K562 (cell line): Measurements from ENCODE around the gene LRRC25. TPM values are rescaled to one million over a fixed set of nuclear protein-coding genes. Genes with fewer than 3 reads are reported as not detected.

ENCODE experiments used
- E2F4 ChIP-seq: sonication (generic); formaldehyde crosslinking; IDR thresholded peaks from 2 replicates; pipeline ENCODE4 v1.8.0; 2022; ENCODE audit warnings: mild to moderate bottlenecking, low read depth, missing genetic modification reagents
- E2F5 ChIP-seq: sonication (generic); formaldehyde crosslinking; IDR thresholded peaks from 2 replicates; pipeline ENCODE4 v1.8.0; 2022; ENCODE audit warnings: mild to moderate bottlenecking, missing genetic modification reagents
- FOXK2 ChIP-seq, 2 experiments: fragments of 450-650 bp; IDR thresholded peaks in 1 of 2; conservative IDR thresholded peaks in 1 of 2; 2 replicates each; pipeline ENCODE4 v1.6.1; 2016; ENCODE audit warnings: low read depth in 2 of 2, mild to moderate bottlenecking in 1 of 2
- IFI16 ChIP-seq: fragments of 250-450 bp; sonication (Bioruptor Pico); IDR thresholded peaks from 2 replicates; pipeline ENCODE4 v2.1.2; 2022; ENCODE audit warnings: mild to moderate bottlenecking, inconsistent platforms
- MED1 ChIP-seq: sonication (generic); formaldehyde crosslinking; IDR thresholded peaks from 2 replicates; pipeline ENCODE4 v1.8.1; 2023; ENCODE audit warnings: missing genetic modification reagents, borderline replicate concordance
- MIER1 ChIP-seq: fragments of 450-650 bp; IDR thresholded peaks from 2 replicates; pipeline ENCODE4 v1.6.1; 2016; ENCODE audit warnings: antibody characterized with exemption, mild to moderate bottlenecking, low read depth
- NFXL1 ChIP-seq: fragments of 450-650 bp; formaldehyde crosslinking; IDR thresholded peaks from 2 replicates; pipeline ENCODE4 v1.4.0; 2021; ENCODE audit warnings: mild to moderate bottlenecking
- PHF21A ChIP-seq: fragments of 450-650 bp; IDR thresholded peaks from 2 replicates; pipeline ENCODE4 v1.6.1; 2017; ENCODE audit warnings: low read depth, borderline replicate concordance
- PTBP1 ChIP-seq: fragments of 200-400 bp; formaldehyde crosslinking; IDR thresholded peaks from 2 replicates; pipeline ENCODE4 v1.6.1; 2017; ENCODE audit warnings: low read depth, low read length
- SNIP1 ChIP-seq: fragments of 450-650 bp; IDR thresholded peaks from 2 replicates; pipeline ENCODE4 v1.7.1; 2017; ENCODE audit warnings: low read depth, mild to moderate bottlenecking
- SRSF1 ChIP-seq: fragments of 200-400 bp; formaldehyde crosslinking; IDR thresholded peaks from 2 replicates; pipeline ENCODE4 v1.6.1; 2017; ENCODE audit warnings: mild to moderate bottlenecking, low read depth, low read length, moderate library complexity
- TSHZ1 ChIP-seq: fragments of 250-450 bp; sonication (Bioruptor Pico); IDR thresholded peaks from 2 replicates; pipeline ENCODE4 v1.4.0; 2020; ENCODE audit warnings: mild to moderate bottlenecking, moderate library complexity
- ZFP30 ChIP-seq: fragments of 250-450 bp; sonication (Bioruptor Pico); IDR thresholded peaks from 2 replicates; pipeline ENCODE4 v1.8.0; 2022; ENCODE audit warnings: moderate library complexity, mild to moderate bottlenecking, inconsistent platforms, borderline replicate concordance
- polyA plus RNA-seq, 8 experiments: library from polyadenylated mRNA; depleted of rRNA in 4 of 8; stranded (reverse) in 5 of 8; unstranded in 3 of 8; fragments of >200 nt; fragmentation: Nextera tagmentation in 2 of 8; fragmentation: Illumina TruSeq in 1 of 8; extraction: Ambion mirVana in 2 of 8; extraction: Trizol in 1 of 8; gene quantifications; 2 replicates each; pipeline versions ENCODE4 v1.2.1 to v1.2.3, GENCODE V29; 2011 to 2014; ENCODE audit warnings: inconsistent platforms in 1 of 8, missing spikeins in 1 of 8
- total RNA-seq, 7 experiments: library from RNA; depleted of rRNA in 6 of 7; stranded (reverse); fragments of >200 nt in 6 of 7; fragmentation: Illumina TruSeq in 2 of 7; extraction: Trizol in 2 of 7; gene quantifications; 2 replicates each; pipeline versions ENCODE4 v1.2.1 to v1.2.3, GENCODE V29; 2011 to 2021; ENCODE audit warnings: low replicate concordance in 1 of 7
- TF ChIP-seq, protein P1 (sequence below): fragments of 450-650 bp; IDR thresholded peaks from 2 replicates; pipeline ENCODE4 v1.6.1; 2017; ENCODE audit warnings: antibody characterized with exemption, mild to moderate bottlenecking
- TF ChIP-seq, protein P2 (sequence below): sonication (generic); formaldehyde crosslinking; IDR thresholded peaks from 2 replicates; pipeline ENCODE4 v1.8.0; 2022; ENCODE audit warnings: mild to moderate bottlenecking, missing genetic modification reagents

The LRRC25 gene
- total and polyA plus RNA-seq, 9 of the 15 experiments (the other 6 are each of a cell fraction or from before 2014, with no cell fraction given) = 0.07 to 0.36 (median 0.10) TPM; not detected in 3

DNA sequence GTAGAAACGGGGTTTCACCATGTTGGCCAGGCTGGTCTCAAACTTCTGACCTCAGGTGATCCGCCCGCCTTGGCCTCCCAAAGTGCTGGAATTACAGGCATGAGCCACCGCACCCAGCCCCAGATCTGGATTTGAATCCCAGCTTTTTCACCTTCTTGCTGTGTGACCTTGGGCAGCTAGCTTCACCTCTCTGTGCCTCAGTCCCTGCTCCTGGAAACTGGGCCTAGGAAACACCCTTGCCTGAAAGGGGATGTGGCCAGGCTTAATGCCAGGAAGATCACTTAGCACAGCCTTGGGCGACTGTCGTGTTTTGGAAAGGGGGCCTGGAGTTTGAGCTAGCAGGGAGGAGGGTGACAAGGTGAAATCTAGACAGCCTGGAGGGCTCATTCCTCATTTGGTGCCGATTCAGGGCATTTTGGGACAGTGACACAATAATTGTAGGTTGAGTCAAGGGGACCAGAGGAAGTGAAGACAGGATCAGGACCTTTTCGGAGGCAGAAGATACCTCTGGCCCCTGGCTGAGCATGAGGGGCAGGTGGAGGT is 55.3 kb downstream of the LRRC25 start (continued):
- no peak for TF ChIP-seq TSHZ1 (CRISPR knock-in tag)
- no peak for TF ChIP-seq SRSF1
- TF ChIP-seq SNIP1 = no peak
- no peak for TF ChIP-seq IFI16 (CRISPR knock-in tag)
- TF ChIP-seq FOXK2 (conservative IDR thresholded peaks at IDR 0.05 in 1 of 2, IDR thresholded peaks at IDR 0.05 in 1 of 2; ENCODE audit: low read depth in 2 of 2) = no peak
- TF ChIP-seq E2F5 (CRISPR knock-in tag) = no peak
- TF ChIP-seq E2F4 (CRISPR knock-in tag) = 0 out of 2 replicates have a peak, but pooled peaks have one; percentile 23
- TF ChIP-seq, protein P1, sequence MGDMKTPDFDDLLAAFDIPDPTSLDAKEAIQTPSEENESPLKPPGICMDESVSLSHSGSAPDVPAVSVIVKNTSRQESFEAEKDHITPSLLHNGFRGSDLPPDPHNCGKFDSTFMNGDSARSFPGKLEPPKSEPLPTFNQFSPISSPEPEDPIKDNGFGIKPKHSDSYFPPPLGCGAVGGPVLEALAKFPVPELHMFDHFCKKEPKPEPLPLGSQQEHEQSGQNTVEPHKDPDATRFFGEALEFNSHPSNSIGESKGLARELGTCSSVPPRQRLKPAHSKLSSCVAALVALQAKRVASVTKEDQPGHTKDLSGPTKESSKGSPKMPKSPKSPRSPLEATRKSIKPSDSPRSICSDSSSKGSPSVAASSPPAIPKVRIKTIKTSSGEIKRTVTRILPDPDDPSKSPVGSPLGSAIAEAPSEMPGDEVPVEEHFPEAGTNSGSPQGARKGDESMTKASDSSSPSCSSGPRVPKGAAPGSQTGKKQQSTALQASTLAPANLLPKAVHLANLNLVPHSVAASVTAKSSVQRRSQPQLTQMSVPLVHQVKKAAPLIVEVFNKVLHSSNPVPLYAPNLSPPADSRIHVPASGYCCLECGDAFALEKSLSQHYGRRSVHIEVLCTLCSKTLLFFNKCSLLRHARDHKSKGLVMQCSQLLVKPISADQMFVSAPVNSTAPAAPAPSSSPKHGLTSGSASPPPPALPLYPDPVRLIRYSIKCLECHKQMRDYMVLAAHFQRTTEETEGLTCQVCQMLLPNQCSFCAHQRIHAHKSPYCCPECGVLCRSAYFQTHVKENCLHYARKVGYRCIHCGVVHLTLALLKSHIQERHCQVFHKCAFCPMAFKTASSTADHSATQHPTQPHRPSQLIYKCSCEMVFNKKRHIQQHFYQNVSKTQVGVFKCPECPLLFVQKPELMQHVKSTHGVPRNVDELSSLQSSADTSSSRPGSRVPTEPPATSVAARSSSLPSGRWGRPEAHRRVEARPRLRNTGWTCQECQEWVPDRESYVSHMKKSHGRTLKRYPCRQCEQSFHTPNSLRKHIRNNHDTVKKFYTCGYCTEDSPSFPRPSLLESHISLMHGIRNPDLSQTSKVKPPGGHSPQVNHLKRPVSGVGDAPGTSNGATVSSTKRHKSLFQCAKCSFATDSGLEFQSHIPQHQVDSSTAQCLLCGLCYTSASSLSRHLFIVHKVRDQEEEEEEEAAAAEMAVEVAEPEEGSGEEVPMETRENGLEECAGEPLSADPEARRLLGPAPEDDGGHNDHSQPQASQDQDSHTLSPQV = no peak
- no peak for TF ChIP-seq MED1 (CRISPR knock-in tag)
- TF ChIP-seq NFXL1 = no peak
- 0 out of 2 replicates have a peak, but pooled peaks have one; percentile 62 for TF ChIP-seq PTBP1
- TF ChIP-seq PHF21A = no peak
- TF ChIP-seq ZFP30 = no peak
- TF ChIP-seq MIER1 = no peak
- TF ChIP-seq, protein P2, sequence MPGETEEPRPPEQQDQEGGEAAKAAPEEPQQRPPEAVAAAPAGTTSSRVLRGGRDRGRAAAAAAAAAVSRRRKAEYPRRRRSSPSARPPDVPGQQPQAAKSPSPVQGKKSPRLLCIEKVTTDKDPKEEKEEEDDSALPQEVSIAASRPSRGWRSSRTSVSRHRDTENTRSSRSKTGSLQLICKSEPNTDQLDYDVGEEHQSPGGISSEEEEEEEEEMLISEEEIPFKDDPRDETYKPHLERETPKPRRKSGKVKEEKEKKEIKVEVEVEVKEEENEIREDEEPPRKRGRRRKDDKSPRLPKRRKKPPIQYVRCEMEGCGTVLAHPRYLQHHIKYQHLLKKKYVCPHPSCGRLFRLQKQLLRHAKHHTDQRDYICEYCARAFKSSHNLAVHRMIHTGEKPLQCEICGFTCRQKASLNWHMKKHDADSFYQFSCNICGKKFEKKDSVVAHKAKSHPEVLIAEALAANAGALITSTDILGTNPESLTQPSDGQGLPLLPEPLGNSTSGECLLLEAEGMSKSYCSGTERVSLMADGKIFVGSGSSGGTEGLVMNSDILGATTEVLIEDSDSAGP (CRISPR knock-in tag) = no peak
